Vagina (tissue), 2 donors: ENCODE measurements around the gene TMEM165. TPM values are rescaled to one million over a fixed set of nuclear protein-coding genes. Genes with fewer than 3 reads are reported as not detected.

ENCODE experiments used
- DNase-seq, 2 donors: peaks; one replicate each; pipeline ENCODE4 v3.0.0-alpha.2; 2017; ENCODE audit errors: extremely low spot score in 2 of 2
- H3K27ac ChIP-seq: fragments of 200-600 bp; sonication (generic); one replicate; pipeline ENCODE4 v1.5.1; 2019
- H3K27me3 ChIP-seq: fragments of 200-600 bp; sonication (generic); one replicate; pipeline ENCODE4 v1.5.1; 2019
- H3K36me3 ChIP-seq, 2 donors: fragments of 200-600 bp; sonication (generic); one replicate each; pipeline ENCODE4 v1.5.1; 2017 to 2019
- H3K4me1 ChIP-seq: fragments of 200-600 bp; sonication (generic); one replicate; pipeline ENCODE4 v1.5.1; 2019
- H3K4me3 ChIP-seq, 2 donors: fragments of 200-600 bp; sonication (generic); 1 replicate in 1 of 2; 2 replicates in 1 of 2; pipeline ENCODE4 v1.5.1; 2016 to 2019
- H3K9me3 ChIP-seq: fragments of 200-600 bp; sonication (generic); one replicate; pipeline ENCODE4 v1.5.1; 2019
- POLR2A ChIP-seq, 2 donors: fragments of 450-650 bp; IDR thresholded peaks; one replicate each; pipeline ENCODE4 v1.6.1; 2017; ENCODE audit warnings: antibody characterized with exemption in 2 of 2, mild to moderate bottlenecking in 2 of 2, moderate library complexity in 2 of 2
- POLR2AphosphoS5 ChIP-seq, 2 donors: sonication (generic); formaldehyde crosslinking; IDR thresholded peaks; one replicate each; pipeline ENCODE4 v1.9.0; 2017; ENCODE audit warnings: antibody characterized with exemption in 2 of 2, mild to moderate bottlenecking in 2 of 2, low read depth in 1 of 2; ENCODE audit not compliant: insufficient read depth in 1 of 2
- intact Hi-C: fragments of 100-400 bp; cut with DNase I; formaldehyde crosslinking; loops from one replicate; pipeline ENCODE4 v1.15.1; 2023
- total RNA-seq: library from RNA; depleted of rRNA; stranded (reverse); fragments of >200 nt; gene quantifications from one replicate; pipeline ENCODE4 v1.2.3, GENCODE V29; 2016
- TF ChIP-seq, protein P1 (sequence below), 3 experiments: fragments of 450-650 bp in 2 of 3; fragments of 200-600 bp in 1 of 3; sonication (generic) in 1 of 3; IDR thresholded peaks; one replicate each; pipeline ENCODE4 v1.5.1; 2017 to 2019; ENCODE audit warnings: antibody characterized with exemption in 3 of 3, mild to moderate bottlenecking in 2 of 3, moderate library complexity in 2 of 3

Gene TMEM165
- total RNA-seq, 1 donor from 2014 or later = 171 TPM

DNA sequence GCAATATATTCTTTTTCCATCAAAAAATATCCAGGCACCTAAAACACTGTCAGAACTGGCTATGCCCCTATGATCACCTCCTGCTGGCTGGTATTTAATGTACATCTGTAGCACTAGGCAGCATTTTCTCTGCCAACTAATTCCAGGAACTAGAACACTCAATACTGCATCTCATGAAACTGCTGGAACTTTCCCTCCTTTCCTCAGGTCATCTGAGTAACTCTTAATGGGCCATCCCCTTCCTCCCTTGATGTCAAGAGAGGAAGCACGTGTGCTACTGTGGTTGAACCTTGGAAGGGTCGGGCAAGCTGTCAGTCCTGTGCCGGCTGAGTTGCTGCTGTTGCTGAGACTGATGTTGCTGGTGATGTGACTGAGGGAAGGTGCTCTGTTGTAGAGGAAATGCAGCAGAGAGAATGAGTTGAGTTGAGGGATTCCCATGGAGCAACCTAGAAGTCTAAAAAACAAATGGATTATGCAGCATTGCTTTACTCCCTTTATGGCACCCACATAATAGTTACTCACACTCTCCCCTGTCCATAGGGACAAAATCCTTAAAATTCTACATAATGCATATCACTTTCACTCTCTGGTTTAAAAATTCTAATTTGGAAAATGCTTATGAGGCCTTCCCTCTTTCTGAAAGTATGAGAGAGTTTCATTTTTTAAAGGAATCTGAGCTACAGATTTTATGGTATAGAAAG is 39.5 kb downstream of the TMEM165 start:
- TF ChIP-seq, protein P1, sequence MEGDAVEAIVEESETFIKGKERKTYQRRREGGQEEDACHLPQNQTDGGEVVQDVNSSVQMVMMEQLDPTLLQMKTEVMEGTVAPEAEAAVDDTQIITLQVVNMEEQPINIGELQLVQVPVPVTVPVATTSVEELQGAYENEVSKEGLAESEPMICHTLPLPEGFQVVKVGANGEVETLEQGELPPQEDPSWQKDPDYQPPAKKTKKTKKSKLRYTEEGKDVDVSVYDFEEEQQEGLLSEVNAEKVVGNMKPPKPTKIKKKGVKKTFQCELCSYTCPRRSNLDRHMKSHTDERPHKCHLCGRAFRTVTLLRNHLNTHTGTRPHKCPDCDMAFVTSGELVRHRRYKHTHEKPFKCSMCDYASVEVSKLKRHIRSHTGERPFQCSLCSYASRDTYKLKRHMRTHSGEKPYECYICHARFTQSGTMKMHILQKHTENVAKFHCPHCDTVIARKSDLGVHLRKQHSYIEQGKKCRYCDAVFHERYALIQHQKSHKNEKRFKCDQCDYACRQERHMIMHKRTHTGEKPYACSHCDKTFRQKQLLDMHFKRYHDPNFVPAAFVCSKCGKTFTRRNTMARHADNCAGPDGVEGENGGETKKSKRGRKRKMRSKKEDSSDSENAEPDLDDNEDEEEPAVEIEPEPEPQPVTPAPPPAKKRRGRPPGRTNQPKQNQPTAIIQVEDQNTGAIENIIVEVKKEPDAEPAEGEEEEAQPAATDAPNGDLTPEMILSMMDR (IDR thresholded peaks at IDR 0.05) = no peak
- TF ChIP-seq POLR2AphosphoS5 (IDR thresholded peaks at IDR 0.05; ENCODE audit: insufficient read depth in 1 of 2, low read depth in 1 of 2) (no peak), POLR2A (IDR thresholded peaks at IDR 0.05) (no peak)
- H3K4me3 ChIP-seq = no peak overlapping the region
- DNase-seq = no peak
- H3K27ac ChIP-seq = no peak overlapping the region
- intact Hi-C loops = no loop called here
- peaks cover 0 to 10% of the 10 kb centered on the region in 2 donors for H3K36me3 ChIP-seq
- no peaks in the 10 kb centered on the region for H3K9me3 ChIP-seq
- H3K4me1 ChIP-seq = no peaks in the 10 kb centered on the region
- no peaks in the 10 kb centered on the region for H3K27me3 ChIP-seq

DNA sequence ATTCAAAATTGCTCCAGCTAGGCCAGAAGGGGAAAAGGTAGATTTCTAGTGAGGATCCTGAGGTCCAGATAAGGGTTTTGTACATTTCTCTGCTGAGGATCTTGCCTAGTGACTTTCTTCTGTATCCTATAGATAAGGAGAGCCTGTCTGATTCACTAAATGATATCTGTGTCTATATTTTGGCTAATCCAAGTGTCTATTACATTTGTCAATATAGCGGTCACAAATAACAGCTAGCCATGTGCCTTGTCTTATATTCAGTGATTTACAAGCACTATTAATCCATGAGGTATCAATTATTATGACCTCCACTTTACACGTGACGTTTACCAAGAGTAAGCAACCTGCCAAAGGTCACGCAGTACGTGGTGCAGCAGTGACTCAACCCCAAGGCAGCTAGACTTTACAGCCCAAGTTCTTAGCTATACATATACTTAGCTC is 41.6 kb downstream of the TMEM165 start:
- intact Hi-C loops = no loop called here
- Histone ChIP-seq H3K36me3 (peaks cover 0 to 14% of the 10 kb centered on the region in 2 donors), H3K27ac (no peak overlapping the region), H3K9me3 (no peaks in the 10 kb centered on the region), H3K27me3 (no peaks in the 10 kb centered on the region), H3K4me3 (no peak overlapping the region), H3K4me1 (no peaks in the 10 kb centered on the region)
- no peak for DNase-seq
- TF ChIP-seq POLR2A (IDR thresholded peaks at IDR 0.05) (no peak), POLR2AphosphoS5 (IDR thresholded peaks at IDR 0.05; ENCODE audit: insufficient read depth in 1 of 2, low read depth in 1 of 2) (no peak)
- TF ChIP-seq, protein P1 (IDR thresholded peaks at IDR 0.05) = no peak

DNA sequence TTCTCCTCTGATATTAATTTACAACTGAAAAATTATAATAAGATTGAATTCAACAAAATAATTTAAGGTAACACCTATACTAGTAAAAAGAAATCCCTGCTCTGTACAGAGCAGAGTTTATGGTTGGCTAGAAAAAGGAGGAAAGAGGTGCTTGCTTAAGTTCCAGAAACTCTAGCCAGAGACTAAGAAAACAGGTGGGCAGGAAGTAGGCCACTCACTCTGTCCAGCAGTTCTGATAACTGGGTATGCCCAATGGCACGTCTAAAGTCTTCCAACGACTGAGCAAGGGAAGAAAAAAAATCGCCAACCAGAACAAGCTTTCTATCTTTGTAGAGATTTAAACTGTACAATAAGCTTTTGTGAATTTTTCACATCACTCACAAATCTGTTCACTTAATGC is 42.1 kb downstream of the TMEM165 start:
- Histone ChIP-seq H3K36me3 (peaks cover 0 to 16% of the 10 kb centered on the region in 2 donors), H3K4me3 (no peak overlapping the region), H3K9me3 (no peaks in the 10 kb centered on the region), H3K4me1 (no peaks in the 10 kb centered on the region), H3K27ac (no peak overlapping the region), H3K27me3 (no peaks in the 10 kb centered on the region)
- TF ChIP-seq POLR2AphosphoS5 (IDR thresholded peaks at IDR 0.05; ENCODE audit: insufficient read depth in 1 of 2, low read depth in 1 of 2) (no peak), POLR2A (IDR thresholded peaks at IDR 0.05) (no peak)
- TF ChIP-seq, protein P1 (IDR thresholded peaks at IDR 0.05) = no peak
- intact Hi-C loops = no loop called here
- DNase-seq = no peak

DNA sequence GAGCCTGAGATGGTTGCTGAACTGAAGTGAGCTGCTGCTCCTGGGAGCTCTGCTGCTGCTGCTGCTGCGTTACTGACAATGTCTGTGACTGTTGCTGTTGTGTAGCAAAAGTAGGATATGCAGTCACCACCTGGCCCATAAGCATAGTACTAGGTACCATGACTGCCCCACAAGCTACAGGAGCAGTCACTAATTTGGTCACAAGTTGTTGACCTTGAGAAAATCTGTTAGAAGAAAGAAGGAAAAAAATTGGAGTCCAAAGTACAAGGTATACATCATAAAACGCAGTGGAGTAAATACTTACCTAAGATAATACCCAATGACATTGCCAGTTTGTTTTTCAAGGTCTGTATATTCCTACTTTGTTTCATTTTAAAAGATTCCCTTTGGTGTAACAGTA is 42.6 kb downstream of the TMEM165 start:
- no peak overlapping the region for H3K27ac ChIP-seq
- DNase-seq = no peak
- H3K27me3 ChIP-seq = no peaks in the 10 kb centered on the region
- TF ChIP-seq, protein P1 (IDR thresholded peaks at IDR 0.05) = no peak
- no peak for TF ChIP-seq POLR2AphosphoS5 (IDR thresholded peaks at IDR 0.05; ENCODE audit: insufficient read depth in 1 of 2, low read depth in 1 of 2)
- H3K4me1 ChIP-seq = no peaks in the 10 kb centered on the region
- no peak overlapping the region for H3K4me3 ChIP-seq
- H3K36me3 ChIP-seq = peaks cover 0 to 19% of the 10 kb centered on the region in 2 donors
- intact Hi-C loops = no loop called here
- H3K9me3 ChIP-seq = no peaks in the 10 kb centered on the region

DNA sequence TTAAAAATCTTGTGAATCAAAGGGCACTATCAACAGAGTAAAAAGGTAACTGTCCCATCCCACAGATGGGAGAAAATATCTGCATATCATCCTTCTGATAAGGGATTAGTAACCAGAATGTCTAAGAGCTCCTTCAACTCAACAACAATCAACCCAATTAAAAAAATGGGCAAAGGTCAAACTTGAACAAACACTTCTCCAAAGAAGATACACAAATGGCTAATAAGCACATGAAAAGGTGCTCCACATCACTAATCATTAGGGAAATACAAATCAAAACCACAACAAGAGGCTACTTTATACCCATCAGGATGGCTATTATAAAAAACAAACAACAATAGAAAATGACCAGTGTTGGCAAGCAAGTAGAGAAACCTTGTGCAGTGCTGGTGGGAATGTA is 43.3 kb downstream of the TMEM165 start:
- TF ChIP-seq POLR2AphosphoS5 (IDR thresholded peaks at IDR 0.05; ENCODE audit: insufficient read depth in 1 of 2, low read depth in 1 of 2) (no peak), POLR2A (IDR thresholded peaks at IDR 0.05) (no peak)
- TF ChIP-seq, protein P1 (IDR thresholded peaks at IDR 0.05) = no peak
- intact Hi-C loops = no loop called here
- Histone ChIP-seq H3K27me3 (no peaks in the 10 kb centered on the region), H3K4me3 (no peak overlapping the region), H3K9me3 (no peaks in the 10 kb centered on the region), H3K4me1 (no peaks in the 10 kb centered on the region), H3K27ac (no peak overlapping the region), H3K36me3 (peaks cover 0 to 25% of the 10 kb centered on the region in 2 donors)
- no peak for DNase-seq
